ENCODE measurements around the gene TPPP3.
"Not testable (repeated sequence)": the region's sequence is repeated elsewhere in the genome, so short reads cannot be mapped to it uniquely, and the experiment has no call there.

Gene TPPP3

DNA sequence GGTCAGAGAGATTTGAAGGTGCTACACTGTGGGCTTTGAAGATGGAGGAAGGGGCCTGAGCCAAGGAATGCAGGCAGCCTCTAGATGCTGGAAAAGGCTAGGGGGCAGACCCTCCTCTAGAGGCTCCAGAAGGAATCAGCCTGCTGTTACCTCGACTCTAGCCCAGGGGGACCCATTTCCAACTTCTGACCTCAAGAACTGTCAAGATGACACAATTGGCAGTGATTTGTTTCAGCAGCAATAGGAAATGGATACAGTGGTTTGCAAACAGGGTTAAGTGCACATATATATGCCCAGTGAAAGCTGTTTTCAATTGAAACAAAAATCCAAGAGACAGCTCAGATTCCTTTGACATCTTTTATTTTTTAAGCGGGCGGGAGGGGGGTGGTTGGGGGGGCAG is 26.6 kb upstream of the TPPP3 start:
- TF ChIP-seq CTCF (conservative IDR thresholded peaks at IDR 0.05; ENCODE audit: low read length), result 0 out of 2 replicates have a peak, but pooled peaks have one; percentile 5
- H3K4me3 ChIP-seq (ENCODE audit: low read length), result no peak overlapping the region
- DNase-seq (ENCODE audit: low read depth), result no peak

- TF ChIP-seq CTCF (conservative IDR thresholded peaks at IDR 0.05; ENCODE audit: low read length), result no peak
- no peak for DNase-seq (ENCODE audit: low read depth)
Measured at GRCh38 chr16:67419502-67419901, 26.2 kb upstream of the TPPP3 start.

GRCh38 chr16:67417333-67418061 is 24.2 kb upstream of the TPPP3 start:
- H3K4me3 ChIP-seq (ENCODE audit: low read length), result no peak overlapping the region
- no peak for DNase-seq (ENCODE audit: low read depth)
- no peak for TF ChIP-seq CTCF (conservative IDR thresholded peaks at IDR 0.05; ENCODE audit: low read length)

More at GRCh38 chr16:67419502-67419901, 26.2 kb upstream of the TPPP3 start:
- H3K4me3 ChIP-seq (ENCODE audit: low read length), result no peak overlapping the region

- peak within 1 kb of the TSS; percentile 75 for H3K4me3 ChIP-seq (ENCODE audit: low read length)
- TF ChIP-seq CTCF (conservative IDR thresholded peaks at IDR 0.05; ENCODE audit: low read length), result peak; percentile 30
- peak; percentile 67 for DNase-seq (ENCODE audit: low read depth)
Measured at GRCh38 chr16:67415872-67416793, 22.8 kb upstream of the TPPP3 start, which contains the start of gene ZDHHC1. Gene ZDHHC1 (minus strand): TSS chr16:67416477. CDS start chr16:67407775, 8,702 bp downstream.

- peak overlapping the region; percentile 75 for H3K4me3 ChIP-seq (ENCODE audit: low read length)
- DNase-seq (ENCODE audit: low read depth), result not testable (repeated sequence)
Measured at GRCh38 chr16:67415421-67415820, 22.1 kb upstream of the TPPP3 start.

DNA sequence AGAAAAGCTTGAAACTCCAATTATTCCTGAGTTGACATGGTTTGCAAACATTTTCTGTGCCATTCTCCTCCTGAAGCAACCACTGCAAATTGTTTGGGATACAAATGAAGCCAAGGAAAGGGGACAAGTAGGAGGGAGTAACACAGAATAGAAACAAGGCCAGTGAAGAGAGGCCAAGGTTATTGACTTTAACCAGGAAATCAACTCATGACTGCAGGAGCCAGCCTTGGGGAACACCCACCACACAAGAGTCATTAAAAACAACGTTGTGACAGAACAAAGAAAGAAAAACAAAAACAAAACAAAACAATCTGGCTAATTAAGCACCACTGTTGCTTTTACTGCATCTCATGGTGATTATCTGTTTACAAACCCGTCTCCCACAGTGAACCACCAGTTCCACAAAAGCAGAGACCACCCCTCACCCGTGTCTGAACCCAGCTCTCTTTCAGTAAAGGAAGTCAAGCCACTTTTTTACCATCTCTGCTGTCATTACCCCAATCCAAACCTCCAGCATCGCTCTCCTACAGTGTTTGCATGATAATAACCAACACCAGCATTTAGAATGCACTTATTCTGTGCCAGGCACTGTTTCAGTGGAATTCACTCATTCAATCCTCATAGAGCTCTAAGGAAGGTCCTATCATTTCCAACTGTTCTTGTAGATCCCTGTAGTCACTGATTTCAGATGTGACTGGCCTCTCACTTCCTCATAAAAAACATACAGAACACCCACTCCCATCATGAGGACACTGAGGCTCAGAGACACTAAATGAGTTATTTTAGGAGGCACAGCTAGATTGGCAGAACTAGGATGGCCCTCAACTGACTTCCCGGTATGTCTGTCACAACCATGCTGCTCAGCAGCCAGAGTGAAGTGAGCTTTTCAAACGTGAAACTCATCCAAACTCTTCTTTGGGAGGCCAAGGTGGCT is 20.9 kb upstream of the TPPP3 start:
- no peak overlapping the region for H3K4me3 ChIP-seq (ENCODE audit: low read length)
- DNase-seq (ENCODE audit: low read depth), result no peak
- TF ChIP-seq CTCF (conservative IDR thresholded peaks at IDR 0.05; ENCODE audit: low read length), result no peak

DNA sequence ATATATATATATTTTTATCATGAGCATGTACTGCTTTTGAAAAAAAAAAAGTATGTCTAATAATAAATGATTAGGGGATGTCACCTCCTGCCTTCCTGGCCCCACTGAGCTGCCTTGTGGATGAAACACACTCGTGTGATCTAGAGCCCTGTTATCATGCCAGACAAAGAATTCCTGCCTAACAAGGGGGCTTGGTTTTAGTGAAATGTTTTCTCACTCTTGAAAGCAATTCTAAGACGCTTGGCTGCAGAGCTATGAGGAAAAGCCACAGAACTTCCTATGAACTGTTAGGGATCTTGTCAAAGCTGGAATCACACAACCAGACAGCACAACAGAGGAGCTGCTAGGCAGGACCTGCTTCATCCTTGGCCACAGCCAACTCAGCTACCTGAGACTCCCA is 19.0 kb upstream of the TPPP3 start:
- no peak for TF ChIP-seq CTCF (conservative IDR thresholded peaks at IDR 0.05; ENCODE audit: low read length)

More for the DNA sequence above, 19.0 kb upstream of the TPPP3 start:
- no peak overlapping the region for H3K4me3 ChIP-seq (ENCODE audit: low read length)
- DNase-seq (ENCODE audit: low read depth), result no peak

Data from AG10803 (cell line).